Adrenal gland (tissue), 12 donors: ENCODE results near the gene MED19. TPM values are rescaled to one million over a fixed set of nuclear protein-coding genes. Genes with fewer than 3 reads are reported as not detected.
"Not testable (repeated sequence)": the region's sequence is repeated elsewhere in the genome, so short reads cannot be mapped to it uniquely, and the experiment has no call there.

Source experiments
- DNase-seq, 7 donors: peaks; one replicate each; pipeline ENCODE4 v3.0.0-alpha.2; 2019 to 2020
- H3K27ac ChIP-seq, 5 donors: fragments of 200-600 bp; sonication (generic) in 4 of 5; 1 replicate in 3 of 5; 2 replicates in 2 of 5; pipeline versions ENCODE4 v1.5.1 to v1.8.0; 2016 to 2020; ENCODE audit warnings: mild to moderate bottlenecking in 1 of 5
- H3K27me3 ChIP-seq: fragments of 200-600 bp; 2 replicates; pipeline ENCODE4 v1.8.0; 2021
- H3K36me3 ChIP-seq, 2 donors: fragments of 200-600 bp; replicated peaks in 1 of 2; 1 replicate in 1 of 2; 2 replicates in 1 of 2; pipeline versions ENCODE4 v1.5.1 to v1.8.0; 2018 to 2022
- H3K4me1 ChIP-seq, 2 donors: fragments of 200-600 bp; replicated peaks in 1 of 2; 1 replicate in 1 of 2; 2 replicates in 1 of 2; pipeline versions ENCODE4 v1.5.1 to v1.8.0; 2018 to 2021
- H3K4me3 ChIP-seq, 4 donors: fragments of 200-600 bp; sonication (generic) in 3 of 4; one replicate each; pipeline ENCODE4 v1.5.1; 2016 to 2018
- H3K9me3 ChIP-seq, 3 donors: fragments of 200-600 bp; sonication (generic) in 1 of 3; replicated peaks in 1 of 3; 1 replicate in 2 of 3; 2 replicates in 1 of 3; pipeline versions ENCODE4 v1.5.1 to v1.8.0; 2016 to 2021
- POLR2A ChIP-seq, 2 donors: fragments of 450-650 bp; IDR thresholded peaks; one replicate each; pipeline ENCODE4 v1.6.1; 2017; ENCODE audit warnings: antibody characterized with exemption in 2 of 2, mild to moderate bottlenecking in 2 of 2, moderate library complexity in 1 of 2
- WGBS, 4 donors: extraction: QIAGEN DNeasy Blood & Tissue Kit in 2 of 4; methylation state at CpG; one replicate each; pipeline versions ENCODE4 v1.1.5 to v1.1.7; 2013 to 2017; 5-methylcytosine and 5-hydroxymethylcytosine counted together
- intact Hi-C, 2 donors: fragments of 100-400 bp; cut with DNase I; formaldehyde crosslinking; loops; one replicate each; pipeline versions ENCODE4 v1.14.1 to v1.15.0; 2022 to 2023
- polyA plus RNA-seq, 3 donors: library from polyadenylated mRNA; stranded (reverse); fragments of 200-250 nt in 2 of 3; fragments of 350-450 nt in 1 of 3; fragmentation: Illumina TruSeq in 1 of 3; extraction: RNeasy Lipid Tissue Mini Kit (QIAGEN cat#74804) in 1 of 3; gene quantifications; one replicate each; pipeline ENCODE4 v1.2.3, GENCODE V29; 2013 to 2014
- total RNA-seq, 9 donors: library from RNA; depleted of rRNA in 4 of 9; stranded (reverse); fragments of >200 nt in 4 of 9; fragments of 120-200 nt in 1 of 9; fragmentation: NEBNext Ultra II Directional in 1 of 9; extraction: Animal tissue kit (Norgen Biotek cat#: 25700) in 1 of 9; gene quantifications; one replicate each; pipeline versions ENCODE4 v1.1.0 to v1.2.4, GENCODE V29; 2013 to 2023
- TF ChIP-seq, protein P1 (sequence below), 6 experiments: fragments of 450-650 bp in 4 of 6; fragments of 200-600 bp in 2 of 6; sonication (generic) in 1 of 6; IDR thresholded peaks; 1 replicate in 5 of 6; 2 replicates in 1 of 6; pipeline versions ENCODE4 v1.5.1 to v1.8.0; 2016 to 2021; ENCODE audit warnings: antibody characterized with exemption in 6 of 6, mild to moderate bottlenecking in 2 of 6, moderate library complexity in 1 of 6
- donor health status: healthy with polysubstance abuse.
- donor health status: Bipolar disorder and iron deficiency.
- donor health status: DM: yes; HTN: yes; CAD: no.
- donor health status: DM: no; HTN: no; CAD: no.
- donor health status: DM: no; HTN: no; CAD: no.
- donor health status: DM: yes; HTN: yes; CAD: no.

MED19 gene
- total and polyA plus RNA-seq, 12 donors = 13.7 to 35.7 (median 21.9) TPM

DNA sequence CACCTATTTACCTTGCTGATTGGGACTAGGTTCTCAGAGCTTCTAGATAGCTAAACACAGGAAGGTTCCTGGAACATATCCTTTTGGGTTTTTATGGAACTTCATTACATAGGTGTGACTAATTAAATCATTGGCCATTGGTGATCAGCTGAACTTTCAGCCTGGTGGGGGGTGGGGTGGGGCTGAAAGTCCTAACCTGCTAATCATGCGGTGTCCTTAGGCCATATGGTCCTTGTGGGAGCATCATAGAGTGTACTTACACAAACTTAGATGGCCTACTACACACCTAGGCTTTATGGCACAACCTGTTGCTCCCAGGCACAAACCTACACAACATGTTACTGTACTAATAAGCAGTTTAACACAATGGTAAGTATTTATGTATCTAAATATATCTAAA, 20.6 kb upstream of the MED19 start:
- WGBS, 4 donors = 96 to 100% (median 99%) methylated on average over 1 of the region's 1 CpG
- Histone ChIP-seq H3K36me3 (peaks cover 0 to 2% of the 10 kb centered on the region in 2 donors), H3K27ac (no peak overlapping the region), H3K4me1 (no peaks in the 10 kb centered on the region), H3K27me3 (no peaks in the 10 kb centered on the region), H3K9me3 (no peaks in the 10 kb centered on the region), H3K4me3 (no peak overlapping the region)
- no peak for TF ChIP-seq POLR2A (IDR thresholded peaks at IDR 0.05)
- TF ChIP-seq, protein P1, sequence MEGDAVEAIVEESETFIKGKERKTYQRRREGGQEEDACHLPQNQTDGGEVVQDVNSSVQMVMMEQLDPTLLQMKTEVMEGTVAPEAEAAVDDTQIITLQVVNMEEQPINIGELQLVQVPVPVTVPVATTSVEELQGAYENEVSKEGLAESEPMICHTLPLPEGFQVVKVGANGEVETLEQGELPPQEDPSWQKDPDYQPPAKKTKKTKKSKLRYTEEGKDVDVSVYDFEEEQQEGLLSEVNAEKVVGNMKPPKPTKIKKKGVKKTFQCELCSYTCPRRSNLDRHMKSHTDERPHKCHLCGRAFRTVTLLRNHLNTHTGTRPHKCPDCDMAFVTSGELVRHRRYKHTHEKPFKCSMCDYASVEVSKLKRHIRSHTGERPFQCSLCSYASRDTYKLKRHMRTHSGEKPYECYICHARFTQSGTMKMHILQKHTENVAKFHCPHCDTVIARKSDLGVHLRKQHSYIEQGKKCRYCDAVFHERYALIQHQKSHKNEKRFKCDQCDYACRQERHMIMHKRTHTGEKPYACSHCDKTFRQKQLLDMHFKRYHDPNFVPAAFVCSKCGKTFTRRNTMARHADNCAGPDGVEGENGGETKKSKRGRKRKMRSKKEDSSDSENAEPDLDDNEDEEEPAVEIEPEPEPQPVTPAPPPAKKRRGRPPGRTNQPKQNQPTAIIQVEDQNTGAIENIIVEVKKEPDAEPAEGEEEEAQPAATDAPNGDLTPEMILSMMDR (IDR thresholded peaks at IDR 0.05) = no peak
- intact Hi-C loops = no loop called here
- DNase-seq = no peak

DNA sequence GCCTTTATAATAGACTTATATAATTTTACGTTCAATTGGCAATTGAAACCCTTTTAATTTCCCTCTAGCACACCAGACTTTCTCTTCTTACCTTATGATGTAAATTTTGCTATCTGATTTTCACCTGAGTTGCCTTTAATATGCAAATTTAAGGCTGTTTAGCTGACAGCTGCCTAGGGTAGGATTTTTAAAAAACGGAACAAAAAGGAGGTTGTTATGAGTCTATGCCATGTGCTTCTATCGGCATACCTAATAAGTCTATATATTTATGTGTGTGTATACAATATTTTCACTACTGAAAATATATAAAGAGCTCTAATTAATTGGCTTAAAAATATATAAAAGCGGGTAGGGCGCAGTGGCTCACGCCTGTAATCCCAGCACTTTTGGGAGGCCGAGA, 17.5 kb upstream of the MED19 start:
- no peaks in the 10 kb centered on the region for H3K4me1 ChIP-seq
- no peaks in the 10 kb centered on the region for H3K9me3 ChIP-seq
- TF ChIP-seq, protein P1 (IDR thresholded peaks at IDR 0.05) = no peak
- TF ChIP-seq POLR2A (IDR thresholded peaks at IDR 0.05) = no peak
- DNase-seq = no peak
- H3K4me3 ChIP-seq = no peak overlapping the region
- WGBS, 4 donors = 93 to 97% (median 94%) methylated on average over 7 of the region's 7 CpGs
- no peaks in the 10 kb centered on the region for H3K27me3 ChIP-seq
- H3K36me3 ChIP-seq = no peaks in the 10 kb centered on the region
- H3K27ac ChIP-seq = no peak overlapping the region
- intact Hi-C loops = no loop called here

DNA sequence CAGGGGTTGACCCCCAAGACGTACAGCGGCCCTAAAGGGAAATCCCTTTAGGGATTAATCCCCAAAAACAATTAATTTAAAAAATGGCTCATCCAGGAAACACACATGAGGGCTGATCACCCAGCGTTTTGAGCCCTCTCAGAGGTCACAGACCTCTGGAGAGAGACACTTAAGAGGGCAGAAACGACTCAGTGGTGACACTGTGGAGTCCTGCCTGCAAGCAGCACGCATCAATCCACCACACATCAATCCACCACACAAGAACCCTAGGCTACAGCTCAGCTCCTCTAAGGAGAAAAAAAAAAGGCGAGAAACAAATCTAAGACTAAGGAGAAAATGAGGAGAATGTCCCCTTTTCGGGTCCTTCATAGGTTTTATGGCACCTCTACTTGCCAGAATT, 16.8 kb upstream of the MED19 start:
- Histone ChIP-seq H3K27ac (no peak overlapping the region), H3K27me3 (no peaks in the 10 kb centered on the region), H3K4me1 (no peaks in the 10 kb centered on the region), H3K9me3 (no peaks in the 10 kb centered on the region), H3K4me3 (no peak overlapping the region), H3K36me3 (no peaks in the 10 kb centered on the region)
- no peak for DNase-seq
- intact Hi-C loops = no loop called here
- TF ChIP-seq, protein P1 (IDR thresholded peaks at IDR 0.05) = no peak
- TF ChIP-seq POLR2A (IDR thresholded peaks at IDR 0.05) = no peak
- WGBS, 4 donors = 69 to 78% (median 76%) methylated on average over 7 of the region's 7 CpGs

DNA sequence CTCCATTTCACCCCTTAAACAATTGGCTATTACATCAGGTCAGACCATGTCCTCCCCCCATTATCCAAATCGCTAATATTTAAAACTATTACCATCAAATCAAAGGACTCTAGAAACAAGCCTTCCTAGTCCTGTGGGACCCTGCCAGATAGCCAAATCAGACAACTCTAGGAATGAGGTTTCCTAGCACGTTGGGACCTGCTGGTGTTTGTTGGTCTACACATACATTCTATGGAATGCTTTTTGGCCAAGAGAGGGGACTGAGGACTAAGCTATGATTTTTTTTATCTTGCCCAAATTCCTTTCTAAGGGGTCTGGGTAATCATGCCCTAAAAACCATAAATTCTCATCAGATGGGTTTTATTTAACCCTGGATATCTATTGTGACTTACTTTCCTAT, 15.2 kb upstream of the MED19 start:
- H3K36me3 ChIP-seq = no peaks in the 10 kb centered on the region
- no peak for DNase-seq
- H3K4me1 ChIP-seq = peaks cover 0 to 6% of the 10 kb centered on the region in 2 donors
- TF ChIP-seq, protein P1 (IDR thresholded peaks at IDR 0.05) = no peak
- no peak for TF ChIP-seq POLR2A (IDR thresholded peaks at IDR 0.05)
- H3K27me3 ChIP-seq = no peaks in the 10 kb centered on the region
- WGBS, 4 donors = 79 to 86% (median 83%) methylated on average over 2 of the region's 2 CpGs
- no peak overlapping the region for H3K4me3 ChIP-seq
- H3K9me3 ChIP-seq = no peaks in the 10 kb centered on the region
- no peak overlapping the region for H3K27ac ChIP-seq
- intact Hi-C loops = no loop called here

DNA sequence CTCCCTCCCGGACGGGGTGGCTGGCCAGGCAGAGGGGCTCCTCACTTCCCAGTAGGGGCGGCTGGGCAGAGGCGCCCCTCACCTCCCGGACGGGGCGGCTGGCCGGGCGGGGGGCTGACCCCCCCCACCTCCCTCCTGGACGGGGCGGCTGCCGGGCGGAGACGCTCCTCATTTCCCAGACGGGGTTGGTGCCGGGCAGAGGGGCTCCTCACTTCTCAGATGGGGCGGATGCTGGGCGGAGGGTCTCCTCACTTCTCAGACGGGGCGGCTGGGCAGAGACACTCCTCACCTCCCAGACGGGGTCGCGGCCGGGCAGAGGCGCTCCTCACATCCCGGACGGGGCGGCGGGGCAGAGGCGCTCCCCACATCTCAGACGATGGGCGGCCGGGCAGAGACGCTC, 4.7 kb upstream of the MED19 start:
- H3K4me1 ChIP-seq = peaks cover 6 to 23% of the 10 kb centered on the region in 2 donors
- H3K36me3 ChIP-seq, H3K27ac ChIP-seq, DNase-seq, H3K9me3 ChIP-seq, H3K4me3 ChIP-seq, H3K27me3 ChIP-seq, intact Hi-C loops: not testable (repeated sequence)
- WGBS, 4 donors = 94 to 97% methylated on average over 10 to 26 of the region's 34 CpGs; no CpG with 5 or more reads in 2 of the 4 donors
